Epithelial cell of esophagus (primary cell): Measurements from ENCODE around the gene CLSTN1.
A peak's percentile ranks its signal among the peaks of the same experiment; 100 is the strongest.

ENCODE experiments used
- DNase-seq: peaks from one replicate; pipeline ENCODE4 v3.0.0; 2010; ENCODE audit warnings: low read depth
- H3K4me3 ChIP-seq: 2 replicates; pipeline ENCODE4 v1.5.1; 2011; ENCODE audit warnings: mild to moderate bottlenecking, low read length, control low read depth
- TF ChIP-seq, protein P1 (sequence below): IDR thresholded peaks from 2 replicates; pipeline ENCODE4 v1.5.1; 2011; ENCODE audit warnings: low read depth, mild to moderate bottlenecking, low read length, control low read depth, inconsistent platforms; ENCODE audit not compliant: insufficient read depth; ENCODE audit errors: missing control alignments

CLSTN1 gene

DNA sequence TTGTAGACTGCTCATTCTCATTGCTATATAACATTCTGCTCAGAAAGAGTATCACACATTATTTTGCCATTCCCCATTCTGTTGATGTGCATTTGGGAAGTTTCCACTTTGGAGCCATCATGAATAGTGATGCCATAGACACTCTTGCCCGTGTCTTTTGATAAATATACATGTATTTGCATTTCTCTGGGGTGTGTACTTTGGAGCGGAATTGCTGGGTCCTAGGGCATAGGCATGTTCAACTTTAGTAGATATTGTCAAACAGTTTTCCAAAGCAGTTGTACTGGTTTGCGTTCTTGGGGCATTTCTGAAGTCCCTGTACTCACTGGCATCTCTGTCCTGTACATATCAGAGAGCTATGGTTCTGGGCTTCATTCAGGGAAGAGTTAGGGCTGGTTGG, 120.1 kb downstream of the CLSTN1 start:
- TF ChIP-seq, protein P1, sequence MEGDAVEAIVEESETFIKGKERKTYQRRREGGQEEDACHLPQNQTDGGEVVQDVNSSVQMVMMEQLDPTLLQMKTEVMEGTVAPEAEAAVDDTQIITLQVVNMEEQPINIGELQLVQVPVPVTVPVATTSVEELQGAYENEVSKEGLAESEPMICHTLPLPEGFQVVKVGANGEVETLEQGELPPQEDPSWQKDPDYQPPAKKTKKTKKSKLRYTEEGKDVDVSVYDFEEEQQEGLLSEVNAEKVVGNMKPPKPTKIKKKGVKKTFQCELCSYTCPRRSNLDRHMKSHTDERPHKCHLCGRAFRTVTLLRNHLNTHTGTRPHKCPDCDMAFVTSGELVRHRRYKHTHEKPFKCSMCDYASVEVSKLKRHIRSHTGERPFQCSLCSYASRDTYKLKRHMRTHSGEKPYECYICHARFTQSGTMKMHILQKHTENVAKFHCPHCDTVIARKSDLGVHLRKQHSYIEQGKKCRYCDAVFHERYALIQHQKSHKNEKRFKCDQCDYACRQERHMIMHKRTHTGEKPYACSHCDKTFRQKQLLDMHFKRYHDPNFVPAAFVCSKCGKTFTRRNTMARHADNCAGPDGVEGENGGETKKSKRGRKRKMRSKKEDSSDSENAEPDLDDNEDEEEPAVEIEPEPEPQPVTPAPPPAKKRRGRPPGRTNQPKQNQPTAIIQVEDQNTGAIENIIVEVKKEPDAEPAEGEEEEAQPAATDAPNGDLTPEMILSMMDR = no peak

DNA sequence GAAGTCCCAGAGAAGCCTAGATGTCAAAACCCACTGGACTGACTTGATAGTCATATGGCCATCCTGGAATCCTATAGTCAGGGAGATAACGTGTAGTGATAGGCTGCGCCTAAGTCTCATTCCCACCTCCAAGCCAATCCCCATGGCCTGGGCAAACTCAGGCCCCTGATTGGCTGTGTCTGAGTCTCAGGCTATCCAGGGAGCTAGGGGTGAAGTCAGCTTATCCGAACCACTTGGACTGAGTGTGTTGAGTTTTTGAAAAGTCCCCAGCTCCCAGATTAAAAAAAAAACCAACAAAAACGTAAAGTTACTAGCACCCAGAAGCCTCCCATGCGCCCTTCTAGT, 120.6 kb downstream of the CLSTN1 start:
- H3K4me3 ChIP-seq = no peak overlapping the region
- TF ChIP-seq, protein P1 = no peak
- DNase-seq = no peak

More for the DNA sequence above, 120.1 kb downstream of the CLSTN1 start:
- no peak overlapping the region for H3K4me3 ChIP-seq
- no peak for DNase-seq

DNA sequence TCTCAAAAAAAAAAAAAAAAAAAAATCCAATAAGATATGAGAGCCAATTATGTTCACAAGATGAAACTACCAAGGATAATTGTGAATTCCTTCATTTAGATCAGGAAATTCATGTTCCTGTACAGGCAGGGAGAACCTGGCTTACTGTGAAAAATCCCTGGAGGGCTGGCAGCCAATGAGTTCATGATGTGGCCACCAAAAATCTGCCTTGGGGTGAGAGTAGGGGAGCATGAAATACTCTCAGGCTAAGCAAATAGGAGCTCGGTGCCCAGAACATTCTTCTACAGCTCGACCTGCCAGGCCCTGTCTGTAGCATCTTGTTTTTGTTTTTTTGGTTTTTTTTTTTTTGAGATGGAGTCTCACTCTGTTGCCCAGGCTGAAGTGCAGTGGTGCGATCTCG, 122.1 kb downstream of the CLSTN1 start:
- TF ChIP-seq, protein P1 = no peak
- H3K4me3 ChIP-seq = no peak overlapping the region
- peak; percentile 77 for DNase-seq

DNA sequence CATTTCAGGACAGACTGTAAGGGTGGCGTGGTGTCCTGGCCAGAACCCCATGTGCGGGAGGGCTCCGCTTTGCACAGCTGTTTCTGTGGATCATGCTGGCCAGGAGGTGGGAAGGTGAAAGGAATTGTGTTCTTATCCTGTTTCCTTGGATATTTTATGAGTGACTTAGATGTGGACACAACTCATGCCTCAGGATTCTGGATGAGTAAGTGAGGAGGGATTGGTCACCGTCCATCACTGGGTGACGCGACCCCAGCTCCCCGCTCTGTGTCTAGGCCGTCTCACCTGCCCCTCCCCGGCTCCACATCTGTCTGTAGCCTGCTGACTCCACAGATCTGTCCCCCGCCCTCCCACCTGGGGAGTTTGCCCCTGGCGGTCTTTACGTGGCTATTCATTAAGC, 123.4 kb downstream of the CLSTN1 start:
- H3K4me3 ChIP-seq = no peak overlapping the region
- TF ChIP-seq, protein P1 = no peak
- DNase-seq = peak; percentile 94

DNA sequence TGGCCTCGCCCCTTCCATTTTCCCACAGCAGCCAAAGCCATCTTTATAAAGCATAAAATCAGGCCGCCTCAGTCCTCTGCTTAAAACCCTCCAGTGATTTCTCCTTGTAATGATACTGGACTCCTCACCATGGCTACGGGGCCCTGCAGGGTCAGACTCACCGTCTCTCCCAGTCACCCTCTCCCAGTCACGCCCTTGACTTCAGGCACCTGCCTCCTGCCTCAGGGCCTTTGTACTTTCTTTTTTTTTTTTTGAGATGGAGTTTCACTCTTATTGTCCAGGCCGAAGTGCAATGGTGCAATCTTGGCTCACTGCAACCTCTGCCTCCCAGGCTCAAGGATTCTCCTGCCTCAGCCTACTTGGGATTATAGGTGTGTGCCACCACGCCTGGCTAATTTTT, 124.4 kb downstream of the CLSTN1 start:
- TF ChIP-seq, protein P1 = no peak
- peak; percentile 78 for DNase-seq
- no peak overlapping the region for H3K4me3 ChIP-seq

DNA sequence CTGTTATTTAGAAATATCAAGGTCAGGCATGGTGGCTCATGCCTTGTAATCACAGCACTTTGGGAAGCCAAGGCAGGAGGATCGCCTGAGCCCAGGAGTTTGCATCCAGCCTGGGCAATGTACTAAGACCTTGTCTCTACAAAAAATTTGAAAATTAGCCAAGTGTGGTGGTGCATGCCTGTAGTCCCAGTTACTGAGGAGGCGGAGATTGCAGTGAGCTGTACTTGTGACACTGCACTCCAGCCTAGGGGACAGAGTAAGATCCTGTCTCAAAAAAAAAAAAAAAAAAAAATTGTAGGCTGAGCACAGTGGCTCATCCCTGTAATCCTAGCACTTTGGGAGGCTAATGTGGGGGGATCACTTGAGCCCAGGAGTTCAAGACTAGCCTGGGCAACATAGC, 127.0 kb downstream of the CLSTN1 start:
- H3K4me3 ChIP-seq = no peak overlapping the region
- DNase-seq = no peak
- TF ChIP-seq, protein P1 = no peak

DNA sequence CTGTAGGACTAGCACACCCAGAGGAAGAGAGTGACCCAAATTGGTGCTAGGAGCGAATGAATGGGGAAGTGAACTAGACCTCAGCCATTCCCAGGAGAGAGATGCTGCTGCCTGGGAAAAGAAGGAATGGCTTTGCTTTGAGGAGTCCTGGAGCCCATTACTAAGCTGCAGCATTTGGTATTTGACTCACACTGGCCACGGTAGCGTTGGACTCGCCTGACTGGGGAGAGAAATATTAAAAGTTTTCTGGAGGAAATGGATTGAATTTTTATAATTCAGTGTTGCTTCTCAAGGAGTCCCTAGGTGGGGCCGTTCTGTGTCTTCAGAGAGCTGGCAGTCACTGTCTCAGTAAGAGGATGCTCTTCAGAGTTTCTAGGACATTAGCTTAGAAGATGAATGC, 132.1 kb downstream of the CLSTN1 start:
- no peak overlapping the region for H3K4me3 ChIP-seq
- TF ChIP-seq, protein P1 = no peak
- DNase-seq = no peak
